Measurements from ENCODE around the gene ZNF292.
"Not testable (repeated sequence)": the region's sequence is repeated elsewhere in the genome, so short reads cannot be mapped to it uniquely, and the experiment has no call there.

Gene ZNF292

DNA sequence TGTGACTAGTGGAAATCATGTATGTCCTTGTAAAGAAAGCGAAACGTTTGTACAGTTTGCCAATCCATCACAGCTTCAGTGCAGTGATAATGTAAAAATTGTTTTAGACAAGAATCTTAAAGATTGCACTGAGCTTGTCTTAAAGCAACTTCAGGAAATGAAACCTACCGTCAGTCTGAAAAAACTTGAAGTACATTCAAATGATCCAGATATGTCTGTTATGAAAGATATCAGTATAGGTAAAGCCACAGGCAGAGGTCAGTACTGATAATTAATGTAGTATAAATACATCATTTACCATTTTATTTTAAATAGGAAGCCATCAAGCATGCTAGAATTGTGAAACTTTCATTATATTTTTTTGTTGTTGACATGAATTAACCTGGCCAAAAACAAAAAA is 106.2 kb downstream of the ZNF292 start:
- no peak for DNase-seq (ENCODE audit: extremely low read depth in 1 of 2, low read depth in 1 of 2)

DNA sequence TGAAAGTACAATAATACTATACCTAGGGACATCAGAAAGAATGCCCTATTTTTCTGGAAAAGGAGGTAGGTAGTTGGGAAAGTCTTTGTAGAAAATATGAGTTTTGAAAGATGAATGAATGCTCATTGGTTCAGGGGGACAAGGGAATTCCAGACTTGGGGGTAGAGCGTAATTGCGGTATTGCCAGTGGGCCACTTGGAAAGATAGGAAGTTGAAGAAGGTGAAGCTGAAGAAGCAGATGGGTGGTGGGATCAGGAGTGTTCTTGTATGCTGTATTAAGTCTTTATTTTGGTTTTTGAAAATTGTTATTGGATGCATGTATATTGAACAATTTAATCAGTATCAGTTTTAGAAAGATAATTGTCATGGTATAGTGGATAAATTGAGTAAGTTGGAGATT is 109.1 kb downstream of the ZNF292 start:
- no peak for DNase-seq (ENCODE audit: extremely low read depth in 1 of 2, low read depth in 1 of 2)

DNA sequence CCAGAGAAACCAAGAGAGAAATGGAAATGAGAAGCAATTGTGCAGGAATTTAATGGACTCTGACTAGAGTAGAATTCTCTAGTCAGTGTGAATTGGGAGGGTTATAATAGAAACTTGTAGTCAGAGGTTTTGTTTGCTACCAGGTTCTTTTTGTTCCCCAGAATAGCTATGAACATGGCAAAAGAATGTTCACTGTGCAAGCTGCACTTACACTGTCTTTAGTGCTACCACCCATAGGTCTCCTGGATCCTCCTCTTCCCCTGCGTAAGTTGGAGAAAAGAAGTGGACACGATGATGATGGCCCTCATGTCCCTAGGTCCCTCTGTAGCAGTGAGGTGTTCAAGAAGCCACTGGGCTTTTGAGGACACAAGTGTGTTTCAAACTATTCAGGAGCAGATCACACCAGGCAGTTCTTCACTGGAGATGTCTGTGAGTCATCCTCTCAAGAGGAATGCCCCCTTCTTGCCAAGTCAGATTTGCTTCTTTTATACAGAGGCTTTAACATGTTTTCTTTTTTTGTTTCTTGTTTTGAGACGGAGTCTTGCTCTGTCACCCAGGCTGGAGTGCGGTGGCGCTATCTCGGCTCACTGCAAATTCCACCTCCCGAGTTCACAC is 119.4 kb downstream of the ZNF292 start:
- no peak for DNase-seq (ENCODE audit: extremely low read depth in 1 of 2, low read depth in 1 of 2)

DNA sequence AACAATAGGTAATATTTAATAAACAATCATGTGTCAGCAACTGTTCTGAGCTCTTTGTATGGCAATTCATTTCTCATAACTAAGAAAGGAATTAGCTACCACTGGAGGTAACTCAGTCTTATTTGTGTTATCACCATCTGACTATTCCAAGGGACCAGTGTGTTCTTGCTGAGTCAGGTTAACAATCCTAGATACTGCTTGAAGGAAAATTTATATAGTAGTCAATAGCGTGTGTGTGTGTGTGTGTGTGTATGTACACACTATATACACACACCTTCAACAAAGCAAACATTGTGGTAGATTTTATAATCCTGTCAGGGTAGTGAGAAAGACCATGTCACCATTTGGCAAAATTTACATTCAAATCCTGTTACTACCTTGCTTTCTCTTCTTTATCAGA is 121.3 kb downstream of the ZNF292 start:
- no peak for DNase-seq (ENCODE audit: extremely low read depth in 1 of 2, low read depth in 1 of 2)

DNA sequence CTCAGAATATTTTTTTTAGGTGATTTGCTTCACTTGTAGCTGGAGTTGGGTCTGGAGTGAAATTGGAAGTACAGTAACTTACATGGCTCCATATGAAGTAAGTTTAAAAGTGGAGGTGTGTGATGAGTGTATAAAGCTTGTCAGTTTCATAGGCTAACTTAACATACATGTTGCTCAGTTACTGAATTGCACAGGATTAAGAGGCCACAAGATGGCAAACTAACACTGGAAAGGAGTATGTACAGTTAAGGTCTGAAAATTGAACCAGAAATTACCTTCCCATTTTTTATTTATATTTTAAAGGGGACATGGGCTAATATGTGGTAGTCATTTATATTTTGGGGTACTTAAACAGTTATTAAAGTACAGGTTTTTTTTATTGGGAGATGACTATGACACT is 121.8 kb downstream of the ZNF292 start:
- DNase-seq (ENCODE audit: extremely low read depth in 1 of 2, low read depth in 1 of 2): no peak

DNA sequence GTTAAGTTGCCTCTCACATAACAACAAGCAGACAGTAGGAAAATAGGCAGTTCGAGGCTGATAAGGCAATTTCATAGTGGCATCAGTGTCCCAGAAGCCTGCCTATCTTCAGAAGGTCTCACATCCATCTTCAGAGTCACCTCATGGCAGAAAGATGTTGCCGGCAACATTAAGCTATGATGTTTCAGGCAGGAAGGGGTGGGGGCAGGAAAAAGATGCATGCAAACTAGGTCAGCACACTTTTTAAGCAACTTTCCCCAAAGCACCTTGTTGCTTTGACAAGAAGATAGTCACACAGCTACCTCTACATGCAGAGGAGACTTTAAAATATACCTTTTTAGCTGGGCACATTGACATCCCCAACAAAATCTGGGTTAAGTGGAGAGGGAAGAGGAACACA is 123.8 kb downstream of the ZNF292 start:
- DNase-seq (ENCODE audit: extremely low read depth in 1 of 2, low read depth in 1 of 2): no peak

DNA sequence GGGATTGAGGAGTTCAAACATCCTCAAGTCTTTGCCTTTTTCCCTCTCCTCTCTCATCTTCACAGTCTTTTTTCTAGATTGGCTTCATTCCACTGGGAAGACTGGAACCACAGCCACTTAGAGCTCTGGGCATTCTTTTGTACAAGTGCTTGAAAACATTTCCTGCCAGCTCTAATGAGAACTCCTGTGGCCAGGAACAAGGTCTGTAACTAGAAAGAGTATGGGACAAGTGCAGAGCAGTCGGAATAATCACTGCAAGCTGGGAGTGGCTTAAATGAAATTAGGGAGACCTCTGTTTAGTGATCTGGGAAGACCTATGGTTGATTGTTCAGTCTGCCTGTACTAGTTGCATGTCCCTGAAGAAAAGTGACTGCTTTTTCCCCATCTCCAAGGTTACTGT is 126.1 kb downstream of the ZNF292 start:
- DNase-seq (ENCODE audit: extremely low read depth in 1 of 2, low read depth in 1 of 2): no peak

DNA sequence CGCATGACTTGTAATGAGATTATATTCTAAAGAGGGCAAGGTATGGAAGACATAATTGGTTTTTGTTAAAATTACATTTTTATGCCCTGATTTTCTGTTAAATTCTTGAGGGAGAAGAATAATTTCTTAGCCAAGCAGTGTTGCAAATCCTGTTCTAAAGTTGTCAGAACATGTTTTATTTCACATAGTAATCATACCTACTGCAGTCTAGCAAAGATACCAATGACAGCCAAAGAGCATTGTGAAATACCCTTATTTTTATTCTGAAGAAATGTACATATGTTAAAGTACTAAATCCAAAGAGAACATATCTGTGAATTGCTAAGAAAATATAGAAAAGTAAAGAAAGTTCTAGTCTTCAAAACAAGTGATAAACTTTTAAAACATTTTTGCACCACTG is 127.4 kb downstream of the ZNF292 start:
- DNase-seq (ENCODE audit: extremely low read depth in 1 of 2, low read depth in 1 of 2): no peak

DNA sequence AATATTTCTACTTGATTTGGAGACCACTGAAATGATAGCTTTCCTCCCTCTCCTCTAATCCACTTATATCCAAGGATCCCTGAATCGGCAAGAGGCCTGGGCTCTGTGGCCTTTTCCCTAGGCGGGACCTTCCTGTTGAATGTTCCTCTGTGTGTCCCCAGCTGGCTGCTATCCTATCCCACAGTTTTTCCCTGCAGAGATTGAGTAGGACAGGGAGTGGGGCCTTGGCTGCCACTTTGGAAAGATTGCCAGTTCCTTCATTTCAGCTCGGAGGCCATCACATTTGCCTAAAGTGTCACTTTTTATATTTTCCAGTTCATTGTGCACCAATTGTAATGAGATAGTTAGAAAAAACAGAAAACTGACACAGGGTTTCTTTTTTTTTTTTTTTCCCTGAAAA is 128.1 kb downstream of the ZNF292 start:
- no peak for DNase-seq (ENCODE audit: extremely low read depth in 1 of 2, low read depth in 1 of 2)

DNA sequence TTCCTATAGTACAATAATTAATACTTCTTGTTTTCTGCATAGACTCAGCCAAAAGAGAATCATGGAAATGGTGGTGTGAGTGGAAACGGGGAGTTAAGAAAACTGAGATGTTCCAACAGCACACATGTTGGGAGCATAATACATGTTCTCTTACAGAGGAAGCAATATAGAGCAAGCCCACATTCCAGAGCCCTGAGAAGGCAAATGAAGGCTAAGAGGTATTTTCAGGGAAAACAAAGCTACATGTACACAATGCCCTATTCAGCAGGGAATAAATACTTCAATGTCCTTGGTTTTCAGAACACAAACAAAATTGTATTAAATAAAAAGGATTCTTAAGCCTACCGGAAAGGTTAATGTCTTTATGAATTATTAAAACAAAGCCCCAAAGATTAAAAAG is 131.9 kb downstream of the ZNF292 start:
- no peak for DNase-seq (ENCODE audit: extremely low read depth in 1 of 2, low read depth in 1 of 2)

DNA sequence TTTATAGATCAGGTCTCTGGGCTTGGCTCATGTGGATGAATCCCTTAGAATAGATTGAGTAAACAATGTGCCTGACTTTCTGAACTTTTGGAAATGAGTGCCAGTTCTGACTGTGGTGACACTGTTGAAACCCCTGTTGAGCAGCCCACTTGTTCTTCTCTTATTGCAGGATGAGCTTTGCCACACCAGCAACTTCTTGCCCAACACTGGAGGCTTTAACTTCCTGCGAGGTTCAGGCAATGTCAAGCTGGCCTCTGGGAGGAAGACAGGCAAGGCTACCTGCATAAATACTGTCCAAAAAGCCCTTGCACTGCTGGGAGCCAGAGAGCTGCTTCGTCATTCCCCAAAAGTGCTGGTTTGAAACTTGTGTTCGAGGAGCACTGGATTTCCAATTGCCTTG is 134.2 kb downstream of the ZNF292 start:
- no peak for DNase-seq (ENCODE audit: extremely low read depth in 1 of 2, low read depth in 1 of 2)

DNA sequence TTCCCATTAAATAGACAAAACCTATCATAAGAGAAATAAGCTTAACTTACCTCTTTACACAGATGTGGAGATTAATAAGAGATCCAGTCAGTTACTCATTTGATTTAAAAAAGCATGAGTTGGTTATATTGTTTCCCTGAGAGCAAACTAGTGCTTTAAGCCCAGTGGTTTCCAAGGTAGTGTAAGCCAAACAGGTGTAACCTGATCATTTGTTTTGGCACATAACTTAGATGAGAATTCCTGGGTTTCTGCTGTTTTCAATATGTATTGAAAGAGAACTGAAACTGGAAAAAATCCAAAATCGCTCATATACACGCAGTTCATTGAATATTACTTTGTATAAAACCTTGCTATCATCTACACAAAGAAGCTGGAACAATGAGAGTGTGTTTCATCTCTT is 136.5 kb downstream of the ZNF292 start:
- no peak for DNase-seq (ENCODE audit: extremely low read depth in 1 of 2, low read depth in 1 of 2)

DNA sequence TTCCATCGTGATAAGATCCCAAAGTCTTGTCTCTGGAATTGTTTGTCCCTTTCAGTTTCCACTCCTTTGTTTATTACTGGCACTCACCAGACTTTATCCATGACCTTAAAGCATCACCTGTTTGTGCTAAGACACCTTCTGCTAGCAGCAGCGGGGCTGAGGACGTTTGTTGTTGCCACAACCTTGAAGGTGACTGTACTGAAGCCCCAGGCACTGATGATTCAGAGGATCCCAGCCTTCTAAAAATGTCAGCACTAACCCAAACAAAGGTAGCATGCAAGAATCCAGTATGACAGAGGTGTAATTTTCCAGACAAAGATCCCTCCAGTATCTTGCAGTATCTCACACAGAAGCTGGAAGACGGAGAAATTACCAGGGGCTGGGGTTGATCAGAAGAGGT is 138.2 kb downstream of the ZNF292 start:
- no peak for DNase-seq (ENCODE audit: extremely low read depth in 1 of 2, low read depth in 1 of 2)

DNA sequence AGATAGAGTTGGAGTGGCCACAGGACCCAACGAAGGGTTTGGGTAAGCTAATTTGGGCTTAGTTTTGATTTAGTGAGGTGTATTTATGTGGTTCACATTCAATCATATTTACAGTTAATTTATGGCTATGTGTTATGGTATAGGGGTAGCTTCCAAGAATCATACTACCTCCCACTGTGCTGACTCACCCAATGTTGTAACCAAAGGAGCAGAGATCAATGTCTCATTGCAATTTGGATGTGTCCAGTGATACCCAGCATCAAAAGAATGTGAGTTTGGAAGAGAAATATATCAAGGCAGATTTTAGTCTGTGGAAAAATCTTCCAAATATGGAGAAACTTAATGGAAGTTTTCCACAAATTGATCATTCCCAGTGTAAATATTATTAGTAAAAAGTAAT is 141.8 kb downstream of the ZNF292 start:
- no peak for DNase-seq (ENCODE audit: extremely low read depth in 1 of 2, low read depth in 1 of 2)

DNA sequence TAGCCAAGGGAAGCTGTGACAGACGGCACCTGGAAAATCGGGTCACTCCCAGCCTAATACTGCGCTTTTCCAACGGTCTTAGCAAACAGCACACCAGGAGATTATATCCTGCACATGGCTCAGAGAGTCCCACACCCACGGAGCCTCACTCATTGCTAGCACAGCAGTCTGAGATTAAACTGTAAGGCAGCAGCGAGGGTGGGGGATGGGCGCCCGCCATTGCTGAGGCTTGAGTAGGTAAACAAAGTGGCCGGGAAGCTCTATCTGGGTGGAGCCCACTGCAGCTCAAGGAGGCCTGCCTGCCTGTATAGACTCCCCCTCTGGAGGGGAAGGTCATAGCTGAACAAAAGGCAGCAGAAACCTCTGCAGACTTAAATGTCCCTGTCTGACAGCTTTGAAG is 145.9 kb downstream of the ZNF292 start:
- DNase-seq (ENCODE audit: extremely low read depth in 1 of 2, low read depth in 1 of 2): not testable (repeated sequence)

DNA sequence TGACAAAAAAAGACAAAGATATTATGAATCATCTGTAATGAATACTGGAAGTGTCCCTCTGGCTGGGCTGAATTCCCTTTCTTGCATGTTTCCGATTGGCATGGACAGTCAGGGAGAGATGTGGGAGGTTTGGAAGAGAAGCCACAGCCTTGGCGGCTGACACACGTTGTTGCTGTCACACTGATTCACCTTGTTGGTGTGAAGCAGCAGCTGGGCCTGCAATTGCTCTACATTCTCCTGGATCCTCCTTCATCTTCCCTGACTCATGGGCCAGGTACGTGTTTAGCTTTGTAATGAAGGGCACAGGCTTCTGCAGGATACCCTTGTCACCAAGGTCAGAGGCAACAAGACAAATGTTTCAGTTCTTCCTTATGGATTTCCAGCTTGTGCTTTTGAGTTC is 153.6 kb downstream of the ZNF292 start:
- DNase-seq (ENCODE audit: extremely low read depth in 1 of 2, low read depth in 1 of 2): no peak

DNA sequence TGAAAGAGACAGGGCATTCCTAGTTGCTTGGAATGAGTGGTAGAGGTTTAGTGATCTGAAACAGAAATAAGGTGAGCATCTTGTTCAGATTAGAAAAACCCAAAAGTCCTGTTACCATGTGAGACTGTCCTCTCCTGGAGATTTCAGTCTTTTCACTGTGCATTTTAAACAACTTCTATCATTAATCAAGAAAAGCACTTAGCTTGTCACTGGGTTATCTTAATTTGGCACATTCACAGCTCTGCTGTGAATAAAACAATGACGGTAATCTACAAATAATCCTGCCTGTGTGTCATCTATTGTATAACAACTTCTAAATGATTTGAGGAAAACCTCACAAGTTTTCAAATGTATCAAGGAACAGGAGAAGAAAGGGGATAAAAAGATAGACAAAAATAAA is 157.5 kb downstream of the ZNF292 start:
- DNase-seq (ENCODE audit: extremely low read depth in 1 of 2, low read depth in 1 of 2): no peak
